Measurements from ENCODE around the gene HLA-G.

HLA-G gene

DNA sequence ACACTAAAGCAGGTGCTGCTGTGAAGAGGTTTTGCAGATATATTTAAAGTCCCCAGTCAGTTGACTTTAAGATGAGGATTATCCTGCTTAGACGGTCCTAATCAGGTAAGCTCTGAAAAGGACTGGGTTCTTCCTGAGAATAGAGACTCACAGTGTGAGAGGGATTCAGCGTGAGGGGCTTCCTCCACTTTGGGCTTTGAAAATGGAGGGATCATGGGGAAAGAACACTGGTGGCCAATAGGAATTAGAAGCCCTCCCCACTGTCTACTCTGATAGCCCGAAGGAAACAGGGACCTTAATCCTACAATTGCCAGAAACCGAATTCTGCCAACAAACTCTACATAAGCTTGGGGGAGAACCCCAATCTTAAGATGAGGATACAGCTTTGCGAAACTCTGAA lies 29.7 kb upstream of the HLA-G start:
- DNase-seq (ENCODE audit: low read depth): no peak
- TF ChIP-seq POLR2A (IDR thresholded peaks at IDR 0.05; ENCODE audit: extremely low read depth, insufficient read length): no peak
- TF ChIP-seq CTCF (IDR thresholded peaks at IDR 0.05; ENCODE audit: low read depth, low read length): no peak
- TF ChIP-seq MAX (IDR thresholded peaks at IDR 0.05; ENCODE audit: low read depth, low read length): no peak
- TF ChIP-seq MYC (IDR thresholded peaks at IDR 0.05; ENCODE audit: low read depth, low read length): no peak
- H3K4me3 ChIP-seq (ENCODE audit: low read depth, low read length): no peak overlapping the region

GRCh38 chr6:29800254-29800653 lies 27.4 kb upstream of the HLA-G start:
- DNase-seq (ENCODE audit: low read depth): no peak
- H3K4me3 ChIP-seq (ENCODE audit: low read depth, low read length): no peak overlapping the region
- no peak for TF ChIP-seq MYC (IDR thresholded peaks at IDR 0.05; ENCODE audit: low read depth, low read length)

DNA sequence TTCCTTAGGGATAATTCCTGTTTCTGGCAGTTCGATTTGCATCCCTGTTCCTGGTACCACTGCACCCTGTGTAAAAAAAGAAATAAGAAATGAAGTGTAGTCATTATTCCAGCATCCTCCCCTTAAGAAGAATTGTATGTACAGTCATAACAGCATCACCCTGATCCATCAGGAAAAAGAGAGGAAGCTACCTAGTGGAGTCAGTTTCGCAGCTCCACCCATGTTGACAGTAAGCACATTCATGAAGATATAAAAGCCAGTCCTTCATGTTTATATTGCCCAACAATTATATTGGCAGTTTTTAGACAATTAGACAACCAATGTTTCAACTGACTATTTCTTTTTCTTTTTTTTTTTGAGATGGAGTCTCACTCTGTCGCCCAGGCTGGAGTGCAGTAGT lies 21.2 kb upstream of the HLA-G start:
- no peak overlapping the region for H3K4me3 ChIP-seq (ENCODE audit: low read depth, low read length)
- TF ChIP-seq CTCF (IDR thresholded peaks at IDR 0.05; ENCODE audit: low read depth, low read length) (no peak), MAX (IDR thresholded peaks at IDR 0.05; ENCODE audit: low read depth, low read length) (no peak), POLR2A (IDR thresholded peaks at IDR 0.05; ENCODE audit: extremely low read depth, insufficient read length) (no peak), MYC (IDR thresholded peaks at IDR 0.05; ENCODE audit: low read depth, low read length) (no peak)
- DNase-seq (ENCODE audit: low read depth): no peak

GRCh38 chr6:29809249-29809648 lies 18.4 kb upstream of the HLA-G start:
- no peak for DNase-seq (ENCODE audit: low read depth)
- no peak overlapping the region for H3K4me3 ChIP-seq (ENCODE audit: low read depth, low read length)
- TF ChIP-seq MAX (IDR thresholded peaks at IDR 0.05; ENCODE audit: low read depth, low read length) (no peak), POLR2A (IDR thresholded peaks at IDR 0.05; ENCODE audit: extremely low read depth, insufficient read length) (no peak), MYC (IDR thresholded peaks at IDR 0.05; ENCODE audit: low read depth, low read length) (no peak), CTCF (IDR thresholded peaks at IDR 0.05; ENCODE audit: low read depth, low read length) (no peak)

DNA sequence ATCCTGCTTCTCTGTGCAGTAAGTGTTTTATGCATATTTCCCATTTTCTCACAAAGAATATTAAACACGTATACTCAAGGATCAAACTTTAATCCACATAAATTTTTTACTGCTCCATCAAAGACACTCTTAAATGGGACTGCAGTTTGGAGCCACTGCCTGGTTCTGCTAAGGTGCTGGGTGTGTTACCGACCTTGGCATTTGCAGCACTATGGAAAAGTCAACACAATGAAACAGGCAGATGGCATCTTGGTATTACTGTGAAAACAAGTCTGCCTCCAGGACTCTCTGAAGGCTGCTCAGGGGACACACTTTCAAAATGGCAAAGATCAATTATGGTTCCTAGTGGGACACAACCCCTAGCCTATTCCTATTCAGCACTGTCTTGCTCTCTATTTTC lies 17.3 kb upstream of the HLA-G start:
- no peak overlapping the region for H3K4me3 ChIP-seq (ENCODE audit: low read depth, low read length)
- no peak for DNase-seq (ENCODE audit: low read depth)
- no peak for TF ChIP-seq CTCF (IDR thresholded peaks at IDR 0.05; ENCODE audit: low read depth, low read length)
- TF ChIP-seq POLR2A (IDR thresholded peaks at IDR 0.05; ENCODE audit: extremely low read depth, insufficient read length): no peak
- TF ChIP-seq MAX (IDR thresholded peaks at IDR 0.05; ENCODE audit: low read depth, low read length): no peak
- no peak for TF ChIP-seq MYC (IDR thresholded peaks at IDR 0.05; ENCODE audit: low read depth, low read length)

DNA sequence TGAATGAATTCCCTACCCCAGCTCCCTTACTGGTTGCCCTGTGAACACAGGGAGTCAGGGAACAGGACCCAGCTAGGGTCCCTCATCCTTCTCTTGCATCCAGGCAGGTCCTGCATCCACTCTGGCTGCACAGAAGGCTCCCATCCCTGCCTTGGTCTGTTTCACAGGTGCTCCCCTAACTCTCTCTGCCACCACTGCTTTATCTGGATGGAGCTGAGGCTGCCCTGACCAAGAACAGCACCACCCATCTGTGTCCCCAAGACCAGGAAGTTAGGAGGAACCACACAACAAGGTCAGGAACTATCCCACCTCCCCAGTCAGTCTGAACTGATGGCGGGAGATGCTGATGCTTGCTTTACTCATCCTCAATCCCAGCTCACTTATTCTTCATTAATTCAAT lies 16.2 kb upstream of the HLA-G start:
- TF ChIP-seq MYC (IDR thresholded peaks at IDR 0.05; ENCODE audit: low read depth, low read length) (no peak), MAX (IDR thresholded peaks at IDR 0.05; ENCODE audit: low read depth, low read length) (no peak), POLR2A (IDR thresholded peaks at IDR 0.05; ENCODE audit: extremely low read depth, insufficient read length) (no peak)
- no peak for DNase-seq (ENCODE audit: low read depth)
- H3K4me3 ChIP-seq (ENCODE audit: low read depth, low read length): no peak overlapping the region

- TF ChIP-seq MAX (IDR thresholded peaks at IDR 0.05; ENCODE audit: low read depth, low read length) (no peak), POLR2A (IDR thresholded peaks at IDR 0.05; ENCODE audit: extremely low read depth, insufficient read length) (no peak), CTCF (IDR thresholded peaks at IDR 0.05; ENCODE audit: low read depth, low read length) (no peak), MYC (IDR thresholded peaks at IDR 0.05; ENCODE audit: low read depth, low read length) (no peak)
Measured at GRCh38 chr6:29813066-29813465, 14.6 kb upstream of the HLA-G start.

More at GRCh38 chr6:29813066-29813465, 14.6 kb upstream of the HLA-G start:
- H3K4me3 ChIP-seq (ENCODE audit: low read depth, low read length): no peak overlapping the region
- DNase-seq (ENCODE audit: low read depth): no peak
